HepG2 (cell line): Measurements from ENCODE around the gene MAFB. TPM values are rescaled to one million over a fixed set of nuclear protein-coding genes. Genes with fewer than 3 reads are reported as not detected.
A peak's percentile ranks its signal among the peaks of the same experiment; 100 is the strongest.

ENCODE experiments used
- ATAC-seq: fragments of 200-7000 bp; cut with Tn5 transposase; 3 replicates; pipeline ENCODE4 v1.9.1; 2020; ENCODE audit warnings: mild to moderate bottlenecking, moderate library complexity
- BruUV-seq: library from RNA; stranded (reverse); fragments of 400-500 nt; replicated peaks from 2 replicates; lab custom pipeline; 2021; lab: Mats Ljungman, UMichigan
- CTCF ChIA-PET: fragments of 300-600 bp; formaldehyde crosslinking; extraction: SDS; loops from one replicate; lab custom pipeline; 2021; ENCODE audit warnings: low total read pairs, inconsistent platforms, low intra/inter-chr PET ratio; lab: Yijun Ruan, JAX
- POLR2A ChIA-PET: fragments of 350-600 bp; sonication (Branson Sonifier 250); formaldehyde crosslinking; loops from one replicate; lab custom pipeline; 2020; ENCODE audit warnings: antibody characterized with exemption, inconsistent platforms; lab: Yijun Ruan, JAX
- DNase-seq: peaks from one replicate; pipeline ENCODE4 v3.0.0-alpha.2; 2015; ENCODE audit warnings: low spot score
- FAIRE-seq: peaks from 3 replicates; lab custom pipeline; 2011; peaks lifted over from hg19 to GRCh38; lab: Jason Lieb, UNC
- H2AFZ ChIP-seq: one replicate; pipeline ENCODE4 v1.6.1; 2011; ENCODE audit warnings: low read length, inconsistent platforms
- H3K27ac ChIP-seq: fragments of 300-600 bp; 3 replicates; pipeline ENCODE4 v1.8.0; 2011; ENCODE audit warnings: mixed run types, mild to moderate bottlenecking, mixed read lengths, low read length, inconsistent platforms; ENCODE audit not compliant: insufficient read depth; ENCODE audit errors: extremely low read length
- H3K27me3 ChIP-seq, 2 experiments: fragments of 200-600 bp in 1 of 2; 2 replicates in 1 of 2; 3 replicates in 1 of 2; pipeline versions ENCODE4 v1.6.0 to v1.8.0; 2011; ENCODE audit warnings: low read length in 2 of 2, mild to moderate bottlenecking in 2 of 2, moderate library complexity in 2 of 2, inconsistent platforms in 1 of 2; ENCODE audit not compliant: insufficient read depth in 2 of 2, control insufficient read depth in 1 of 2
- H3K36me3 ChIP-seq, 2 experiments: fragments of 200-600 bp in 1 of 2; replicated peaks in 1 of 2; 2 replicates in 1 of 2; 3 replicates in 1 of 2; pipeline versions ENCODE4 v1.5.1 to v1.8.0; 2011; ENCODE audit warnings: low read length in 2 of 2, inconsistent platforms in 1 of 2; ENCODE audit not compliant: insufficient read depth in 2 of 2, control insufficient read depth in 1 of 2
- H3K4me1 ChIP-seq: 2 replicates; pipeline ENCODE4 v1.5.1; 2012; ENCODE audit warnings: low read length, inconsistent platforms; ENCODE audit not compliant: insufficient read depth
- H3K4me2 ChIP-seq: 2 replicates; pipeline ENCODE4 v1.6.0; 2011; ENCODE audit warnings: low read depth, low read length, inconsistent platforms
- H3K4me3 ChIP-seq, 3 experiments: fragments of 200-600 bp in 1 of 3; sonication (generic), shearing (Covaris generic) in 1 of 3; replicated peaks in 1 of 3; 2 replicates each; pipeline ENCODE4 v1.5.1; 2011 to 2016; ENCODE audit warnings: low read length in 3 of 3, inconsistent platforms in 2 of 3, low read depth in 2 of 3, mild to moderate bottlenecking in 2 of 3, control low read depth in 1 of 3, mixed read lengths in 1 of 3; ENCODE audit not compliant: insufficient read depth in 1 of 3
- H3K79me2 ChIP-seq: one replicate; pipeline ENCODE4 v1.6.1; 2011; ENCODE audit warnings: low read length, inconsistent platforms; ENCODE audit not compliant: insufficient read depth
- H3K9ac ChIP-seq: 2 replicates; pipeline ENCODE4 v1.6.0; 2011; ENCODE audit warnings: mild to moderate bottlenecking, low read depth, low read length, inconsistent platforms; ENCODE audit not compliant: insufficient read depth
- H3K9me3 ChIP-seq: 2 replicates; pipeline ENCODE4 v1.5.1; 2012; ENCODE audit warnings: mild to moderate bottlenecking, low read length
- H4K20me1 ChIP-seq: 2 replicates; pipeline ENCODE4 v1.6.0; 2011; ENCODE audit warnings: inconsistent platforms, mild to moderate bottlenecking, low read length, moderate library complexity; ENCODE audit not compliant: insufficient read depth
- TCF12 ChIP-seq, 2 experiments: fragments of 450-650 bp in 1 of 2; sonication (generic) in 1 of 2; formaldehyde crosslinking in 1 of 2; IDR thresholded peaks; 2 replicates each; pipeline versions ENCODE4 v1.6.1 to v1.8.0; 2017 to 2022; ENCODE audit warnings: antibody characterized with exemption in 1 of 2, mild to moderate bottlenecking in 1 of 2, missing genetic modification reagents in 1 of 2, moderate library complexity in 1 of 2
- ZNF121 ChIP-seq: sonication (generic); formaldehyde crosslinking; IDR thresholded peaks from 2 replicates; pipeline ENCODE4 v1.5.0; 2020; ENCODE audit warnings: mild to moderate bottlenecking, missing genetic modification reagents
- ZNF790 ChIP-seq: sonication (generic); formaldehyde crosslinking; IDR thresholded peaks from 2 replicates; pipeline ENCODE4 v1.8.0; 2022; ENCODE audit warnings: missing genetic modification reagents, mild to moderate bottlenecking, borderline replicate concordance
- WGBS: methylation state at CpG from one replicate; pipeline ENCODE4 v1.1.6; 2017; ENCODE audit warnings: low lambda C conversion rate; 5-methylcytosine and 5-hydroxymethylcytosine counted together
- in situ Hi-C: cut with HindIII; loops from 2 replicates; pipeline ENCODE4 v1.10.0; 2017; ENCODE audit warnings: low pct_unique_long_range_greater_than_20kb; ENCODE audit not compliant: extremely low pct_ligation_motif_present
- intact Hi-C: fragments of 100-400 bp; cut with micrococcal nuclease; formaldehyde crosslinking; loops from one replicate; pipeline ENCODE4 v1.10.0; 2022; ENCODE audit not compliant: unreplicated experiment
- polyA plus RNA-seq, 8 experiments: library from polyadenylated mRNA; depleted of rRNA in 3 of 8; stranded (reverse) in 7 of 8; unstranded in 1 of 8; fragments of >200 nt; fragmentation: Illumina TruSeq in 4 of 8; extraction: Trizol in 4 of 8; gene quantifications; 2 replicates each; pipeline versions ENCODE4 v1.2.1 to v1.2.3, GENCODE V29; 2011 to 2016; ENCODE audit warnings: low read depth in 4 of 8, missing spikeins in 1 of 8, mixed read lengths in 1 of 8; ENCODE audit not compliant: insufficient read depth in 1 of 8
- total RNA-seq, 5 experiments: library from RNA; depleted of rRNA; stranded (reverse); fragments of >200 nt; fragmentation: Illumina TruSeq; extraction: Trizol; gene quantifications; 2 replicates each; pipeline ENCODE4 v1.2.3, GENCODE V29; 2016; ENCODE audit warnings: low read depth in 1 of 5
- TF ChIP-seq, protein P1 (sequence below): sonication (generic); formaldehyde crosslinking; IDR thresholded peaks from 2 replicates; pipeline ENCODE4 v1.4.0; 2020; ENCODE audit warnings: missing genetic modification reagents
- TF ChIP-seq, protein P2 (sequence below), 2 experiments: sonication (generic) in 1 of 2; formaldehyde crosslinking in 1 of 2; IDR thresholded peaks; 2 replicates each; pipeline versions ENCODE4 v1.4.0 to v1.6.1; 2018 to 2020; ENCODE audit warnings: missing genetic modification reagents in 2 of 2, borderline replicate concordance in 1 of 2, low read depth in 1 of 2, mild to moderate bottlenecking in 1 of 2, missing biosample characterization in 1 of 2
- TF ChIP-seq, protein P3 (sequence below): sonication (generic); formaldehyde crosslinking; IDR thresholded peaks from 2 replicates; pipeline ENCODE4 v1.4.0; 2020; ENCODE audit warnings: mild to moderate bottlenecking, missing genetic modification reagents

The MAFB gene
- total and polyA plus RNA-seq, 2 of the 13 experiments (the other 11 are each of a cell fraction or from before 2014, with no cell fraction given) = 0.08 to 0.11 TPM

GRCh38 chr20:40686434-40686882, 2.6 kb downstream of the MAFB start:
- no TSS peak for BruUV-seq
- H3K27me3 ChIP-seq = peaks cover 17 to 48% of the 10 kb centered on the region in 2 experiments
- no peak overlapping the region for H3K4me3 ChIP-seq
- ChIA-PET CTCF (no interaction called here), POLR2A (no interaction called here)
- H3K36me3 ChIP-seq = no peaks in the 10 kb centered on the region
- intact Hi-C loops (no loop called here), in situ Hi-C loops (loop anchor here (10.0 kb wide), 1 partner anchor 1572 kb away; no protein-coding TSS in a partner anchor)
- 64% methylated on average over 7 of the region's 7 CpGs for WGBS
- DNase-seq = no peak
- H4K20me1 ChIP-seq = no peaks in the 10 kb centered on the region
- H3K4me2 ChIP-seq = no peak overlapping the region
- no peak for TF ChIP-seq ZNF790 (CRISPR knock-in tag)
- TF ChIP-seq, protein P1, sequence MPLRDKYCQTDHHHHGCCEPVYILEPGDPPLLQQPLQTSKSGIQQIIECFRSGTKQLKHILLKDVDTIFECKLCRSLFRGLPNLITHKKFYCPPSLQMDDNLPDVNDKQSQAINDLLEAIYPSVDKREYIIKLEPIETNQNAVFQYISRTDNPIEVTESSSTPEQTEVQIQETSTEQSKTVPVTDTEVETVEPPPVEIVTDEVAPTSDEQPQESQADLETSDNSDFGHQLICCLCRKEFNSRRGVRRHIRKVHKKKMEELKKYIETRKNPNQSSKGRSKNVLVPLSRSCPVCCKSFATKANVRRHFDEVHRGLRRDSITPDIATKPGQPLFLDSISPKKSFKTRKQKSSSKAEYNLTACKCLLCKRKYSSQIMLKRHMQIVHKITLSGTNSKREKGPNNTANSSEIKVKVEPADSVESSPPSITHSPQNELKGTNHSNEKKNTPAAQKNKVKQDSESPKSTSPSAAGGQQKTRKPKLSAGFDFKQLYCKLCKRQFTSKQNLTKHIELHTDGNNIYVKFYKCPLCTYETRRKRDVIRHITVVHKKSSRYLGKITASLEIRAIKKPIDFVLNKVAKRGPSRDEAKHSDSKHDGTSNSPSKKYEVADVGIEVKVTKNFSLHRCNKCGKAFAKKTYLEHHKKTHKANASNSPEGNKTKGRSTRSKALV (CRISPR knock-in tag) = 0 out of 2 replicates have a peak, but pooled peaks have one; percentile 39
- ATAC-seq = no peak
- H2AFZ ChIP-seq = no peak overlapping the region
- no peaks in the 10 kb centered on the region for H3K9me3 ChIP-seq
- H3K9ac ChIP-seq = no peak overlapping the region
- peaks cover 27% of the 10 kb centered on the region for H3K4me1 ChIP-seq
- no peak for FAIRE-seq
- no peak overlapping the region for H3K27ac ChIP-seq
- no peaks in the 10 kb centered on the region for H3K79me2 ChIP-seq

- Histone ChIP-seq H3K4me3 (no peak overlapping the region), H3K4me1 (peaks cover 28% of the 10 kb centered on the region)
- CTCF ChIA-PET = no interaction called here
Observed at GRCh38 chr20:40685349-40685748, 3.7 kb downstream of the MAFB start.

More at GRCh38 chr20:40685349-40685748, 3.7 kb downstream of the MAFB start:
- no peak overlapping the region for H3K27ac ChIP-seq
- H3K9me3 ChIP-seq = no peaks in the 10 kb centered on the region
- in situ Hi-C loops (loop anchor here (10.0 kb wide), 1 partner anchor 1571 kb away; no protein-coding TSS in a partner anchor), intact Hi-C loops (no loop called here)
- H3K36me3 ChIP-seq = no peaks in the 10 kb centered on the region
- WGBS = 72% methylated on average over 4 of the region's 4 CpGs
- TF ChIP-seq TCF12 (IDR thresholded peaks at IDR 0.05) (no peak), TCF12 (CRISPR knock-in tag; IDR thresholded peaks at IDR 0.05) (no peak), ZNF121 (no peak)
- TF ChIP-seq, protein P2, sequence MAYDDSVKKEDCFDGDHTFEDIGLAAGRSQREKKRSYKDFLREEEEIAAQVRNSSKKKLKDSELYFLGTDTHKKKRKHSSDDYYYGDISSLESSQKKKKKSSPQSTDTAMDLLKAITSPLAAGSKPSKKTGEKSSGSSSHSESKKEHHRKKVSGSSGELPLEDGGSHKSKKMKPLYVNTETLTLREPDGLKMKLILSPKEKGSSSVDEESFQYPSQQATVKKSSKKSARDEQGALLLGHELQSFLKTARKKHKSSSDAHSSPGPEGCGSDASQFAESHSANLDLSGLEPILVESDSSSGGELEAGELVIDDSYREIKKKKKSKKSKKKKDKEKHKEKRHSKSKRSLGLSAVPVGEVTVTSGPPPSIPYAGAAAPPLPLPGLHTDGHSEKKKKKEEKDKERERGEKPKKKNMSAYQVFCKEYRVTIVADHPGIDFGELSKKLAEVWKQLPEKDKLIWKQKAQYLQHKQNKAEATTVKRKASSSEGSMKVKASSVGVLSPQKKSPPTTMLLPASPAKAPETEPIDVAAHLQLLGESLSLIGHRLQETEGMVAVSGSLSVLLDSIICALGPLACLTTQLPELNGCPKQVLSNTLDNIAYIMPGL (CRISPR knock-in tag; IDR thresholded peaks at IDR 0.05; ENCODE audit: borderline replicate concordance in 1 of 2, low read depth in 1 of 2) = no peak
- TF ChIP-seq, protein P3, sequence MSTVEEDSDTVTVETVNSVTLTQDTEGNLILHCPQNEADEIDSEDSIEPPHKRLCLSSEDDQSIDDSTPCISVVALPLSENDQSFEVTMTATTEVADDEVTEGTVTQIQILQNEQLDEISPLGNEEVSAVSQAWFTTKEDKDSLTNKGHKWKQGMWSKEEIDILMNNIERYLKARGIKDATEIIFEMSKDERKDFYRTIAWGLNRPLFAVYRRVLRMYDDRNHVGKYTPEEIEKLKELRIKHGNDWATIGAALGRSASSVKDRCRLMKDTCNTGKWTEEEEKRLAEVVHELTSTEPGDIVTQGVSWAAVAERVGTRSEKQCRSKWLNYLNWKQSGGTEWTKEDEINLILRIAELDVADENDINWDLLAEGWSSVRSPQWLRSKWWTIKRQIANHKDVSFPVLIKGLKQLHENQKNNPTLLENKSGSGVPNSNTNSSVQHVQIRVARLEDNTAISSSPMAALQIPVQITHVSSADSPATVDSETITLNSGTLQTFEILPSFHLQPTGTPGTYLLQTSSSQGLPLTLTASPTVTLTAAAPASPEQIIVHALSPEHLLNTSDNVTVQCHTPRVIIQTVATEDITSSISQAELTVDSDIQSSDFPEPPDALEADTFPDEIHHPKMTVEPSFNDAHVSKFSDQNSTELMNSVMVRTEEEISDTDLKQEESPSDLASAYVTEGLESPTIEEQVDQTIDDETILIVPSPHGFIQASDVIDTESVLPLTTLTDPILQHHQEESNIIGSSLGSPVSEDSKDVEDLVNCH (CRISPR knock-in tag) = no peak
- no peak overlapping the region for H3K9ac ChIP-seq
- H4K20me1 ChIP-seq = no peaks in the 10 kb centered on the region
- no peak overlapping the region for H3K4me2 ChIP-seq
- H2AFZ ChIP-seq = no peak overlapping the region
- POLR2A ChIA-PET = no interaction called here
- no peaks in the 10 kb centered on the region for H3K79me2 ChIP-seq
- ATAC-seq (no peak), DNase-seq (no peak), FAIRE-seq (no peak)
- no TSS peak for BruUV-seq
- peaks cover 17 to 40% of the 10 kb centered on the region in 2 experiments for H3K27me3 ChIP-seq
